Esophagus muscularis mucosa (tissue), 4 donors: ENCODE results near the gene FERMT2. TPM values are rescaled to one million over a fixed set of nuclear protein-coding genes. Genes with fewer than 3 reads are reported as not detected.

ENCODE experiments used
- DNase-seq: peaks from one replicate; pipeline ENCODE4 v3.0.0-alpha.2; 2017; ENCODE audit errors: extremely low spot score
- H3K27ac ChIP-seq, 4 donors: fragments of 200-600 bp; sonication (generic); replicated peaks in 1 of 4; 1 replicate in 3 of 4; 2 replicates in 1 of 4; pipeline ENCODE4 v1.5.1; 2016 to 2019; ENCODE audit warnings: mild to moderate bottlenecking in 1 of 4
- H3K27me3 ChIP-seq, 4 donors: fragments of 200-600 bp; sonication (generic); one replicate each; pipeline versions ENCODE4 v1.5.1 to v1.6.0; 2016 to 2019
- H3K36me3 ChIP-seq, 4 donors: fragments of 200-600 bp; sonication (generic); one replicate each; pipeline ENCODE4 v1.5.1; 2016 to 2019
- H3K4me1 ChIP-seq, 4 donors: fragments of 200-600 bp; sonication (generic); one replicate each; pipeline ENCODE4 v1.5.1; 2016 to 2019
- H3K4me3 ChIP-seq, 4 donors: fragments of 200-600 bp; sonication (generic); 1 replicate in 2 of 4; 2 replicates in 2 of 4; pipeline ENCODE4 v1.5.1; 2016 to 2019; ENCODE audit warnings: mild to moderate bottlenecking in 4 of 4, moderate library complexity in 1 of 4
- H3K9me3 ChIP-seq, 4 donors: fragments of 200-600 bp; sonication (generic); 1 replicate in 3 of 4; 2 replicates in 1 of 4; pipeline ENCODE4 v1.5.1; 2016 to 2019
- EP300 ChIP-seq: sonication (generic); formaldehyde crosslinking; IDR thresholded peaks from one replicate; pipeline ENCODE4 v1.6.1; 2017; ENCODE audit warnings: antibody characterized with exemption
- POLR2A ChIP-seq: fragments of 450-650 bp; IDR thresholded peaks from one replicate; pipeline ENCODE4 v1.6.1; 2017; ENCODE audit warnings: antibody characterized with exemption, moderate library complexity, mild to moderate bottlenecking, low read depth
- POLR2AphosphoS5 ChIP-seq, 2 donors: sonication (generic); formaldehyde crosslinking; IDR thresholded peaks; one replicate each; pipeline ENCODE4 v1.6.1; 2017; ENCODE audit warnings: antibody characterized with exemption in 2 of 2
- WGBS: methylation state at CpG from one replicate; pipeline ENCODE4 v1.1.5; 2018; 5-methylcytosine and 5-hydroxymethylcytosine counted together
- intact Hi-C: fragments of 100-400 bp; cut with DNase I; formaldehyde crosslinking; loops from one replicate; pipeline ENCODE4 v1.15.1; 2023
- total RNA-seq, 4 donors: library from RNA; depleted of rRNA; stranded (reverse); fragments of >200 nt; gene quantifications; one replicate each; pipeline versions ENCODE4 v1.1.0 to v1.2.1, GENCODE V29; 2016
- TF ChIP-seq, protein P1 (sequence below), 3 experiments: fragments of 200-600 bp in 2 of 3; fragments of 450-650 bp in 1 of 3; sonication (generic) in 2 of 3; IDR thresholded peaks; one replicate each; pipeline ENCODE4 v1.5.1; 2017 to 2019; ENCODE audit warnings: antibody characterized with exemption in 3 of 3, mild to moderate bottlenecking in 2 of 3, moderate library complexity in 1 of 3

Gene FERMT2
- total RNA-seq, 4 donors from 2014 or later = 293 to 397 (median 370) TPM

- H3K9me3 ChIP-seq = no peaks in the 10 kb centered on the region
- H3K4me1 ChIP-seq = peaks cover 27 to 86% (median 79%) of the 10 kb centered on the region in 4 donors
- intact Hi-C loops = loop anchor here (10.0 kb wide), 1 partner anchor 65 kb away; no protein-coding TSS in a partner anchor
- no peak overlapping the region for H3K4me3 ChIP-seq
- peak overlapping the region; percentile 34 to 64 (median 60) for H3K27ac ChIP-seq
- WGBS = 63% methylated on average over 5 of the region's 5 CpGs
- peaks cover 18 to 64% (median 34%) of the 10 kb centered on the region in 4 donors for H3K36me3 ChIP-seq
- DNase-seq = no peak
- TF ChIP-seq POLR2AphosphoS5 (IDR thresholded peaks at IDR 0.05) = peak in 1 of 2 donors; percentile 26
- TF ChIP-seq EP300 = no peak
- H3K27me3 ChIP-seq = no peaks in the 10 kb centered on the region
Measured at GRCh38 chr14:52879958-52880357, 70.9 kb downstream of the FERMT2 start.

- WGBS = 91% methylated on average over 3 of the region's 3 CpGs
Measured at GRCh38 chr14:52878946-52879345, 71.9 kb downstream of the FERMT2 start.

DNA sequence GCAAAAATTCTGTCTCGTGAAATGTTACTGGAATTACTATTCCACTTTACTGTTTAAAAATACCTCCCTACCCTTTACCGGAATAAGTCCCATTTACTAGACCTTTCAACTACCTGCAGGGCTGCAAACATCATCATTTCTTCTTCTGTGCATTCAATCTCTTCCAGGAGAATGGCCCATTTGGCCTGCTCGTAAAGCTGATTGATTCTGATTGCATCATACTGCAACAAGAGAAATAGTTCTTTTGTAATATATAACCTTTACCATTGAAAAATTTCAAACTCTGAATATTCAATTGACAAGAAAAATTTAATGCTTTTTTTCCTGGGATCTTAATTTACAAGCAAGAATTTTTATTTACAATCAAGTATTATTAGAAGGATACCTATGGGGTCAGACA is 72.4 kb downstream of the FERMT2 start:
- Histone ChIP-seq H3K36me3 (peaks cover 18 to 65% (median 45%) of the 10 kb centered on the region in 4 donors), H3K27ac (peak overlapping the region in 3 of 4 donors; percentile 40 to 60 (median 51))
- intact Hi-C loops = loop anchor here (10.0 kb wide), 1 partner anchor 66 kb away; no protein-coding TSS in a partner anchor

More at GRCh38 chr14:52878946-52879345, 71.9 kb downstream of the FERMT2 start:
- H3K9me3 ChIP-seq = no peaks in the 10 kb centered on the region
- no peak overlapping the region for H3K4me3 ChIP-seq
- H3K27me3 ChIP-seq = no peaks in the 10 kb centered on the region
- peaks cover 18 to 64% (median 43%) of the 10 kb centered on the region in 4 donors for H3K36me3 ChIP-seq
- H3K4me1 ChIP-seq = peaks cover 27 to 81% (median 75%) of the 10 kb centered on the region in 4 donors
- intact Hi-C loops = loop anchor here (10.0 kb wide), 1 partner anchor 66 kb away; no protein-coding TSS in a partner anchor
- DNase-seq = no peak
- peak overlapping the region in 1 of 4 donors; percentile 59 for H3K27ac ChIP-seq
- TF ChIP-seq POLR2A (no peak), EP300 (no peak), POLR2AphosphoS5 (IDR thresholded peaks at IDR 0.05) (no peak)
- TF ChIP-seq, protein P1, sequence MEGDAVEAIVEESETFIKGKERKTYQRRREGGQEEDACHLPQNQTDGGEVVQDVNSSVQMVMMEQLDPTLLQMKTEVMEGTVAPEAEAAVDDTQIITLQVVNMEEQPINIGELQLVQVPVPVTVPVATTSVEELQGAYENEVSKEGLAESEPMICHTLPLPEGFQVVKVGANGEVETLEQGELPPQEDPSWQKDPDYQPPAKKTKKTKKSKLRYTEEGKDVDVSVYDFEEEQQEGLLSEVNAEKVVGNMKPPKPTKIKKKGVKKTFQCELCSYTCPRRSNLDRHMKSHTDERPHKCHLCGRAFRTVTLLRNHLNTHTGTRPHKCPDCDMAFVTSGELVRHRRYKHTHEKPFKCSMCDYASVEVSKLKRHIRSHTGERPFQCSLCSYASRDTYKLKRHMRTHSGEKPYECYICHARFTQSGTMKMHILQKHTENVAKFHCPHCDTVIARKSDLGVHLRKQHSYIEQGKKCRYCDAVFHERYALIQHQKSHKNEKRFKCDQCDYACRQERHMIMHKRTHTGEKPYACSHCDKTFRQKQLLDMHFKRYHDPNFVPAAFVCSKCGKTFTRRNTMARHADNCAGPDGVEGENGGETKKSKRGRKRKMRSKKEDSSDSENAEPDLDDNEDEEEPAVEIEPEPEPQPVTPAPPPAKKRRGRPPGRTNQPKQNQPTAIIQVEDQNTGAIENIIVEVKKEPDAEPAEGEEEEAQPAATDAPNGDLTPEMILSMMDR (IDR thresholded peaks at IDR 0.05) = no peak

DNA sequence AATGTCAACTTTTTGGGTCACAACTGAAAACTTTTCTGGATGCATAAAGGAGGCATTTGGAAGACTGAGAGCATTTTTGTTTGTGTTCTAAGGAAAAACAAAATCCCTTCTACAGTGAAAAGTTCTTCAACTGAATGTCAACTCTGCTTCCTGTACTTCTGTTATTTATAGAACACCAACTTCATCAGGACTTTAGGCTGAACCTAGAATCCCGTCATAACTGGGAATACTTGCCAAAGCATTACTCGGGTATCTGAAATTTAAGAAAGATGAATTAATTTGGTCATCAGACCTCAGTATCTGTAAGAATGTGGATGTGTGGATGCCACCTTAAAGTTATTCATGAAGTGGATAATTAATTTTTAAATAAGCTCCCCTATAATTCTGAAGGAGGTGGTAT is 73.2 kb downstream of the FERMT2 start:
- no peak overlapping the region for H3K4me3 ChIP-seq
- peaks cover 25 to 81% (median 73%) of the 10 kb centered on the region in 4 donors for H3K4me1 ChIP-seq
- intact Hi-C loops = loop anchor here (10.0 kb wide), 1 partner anchor 67 kb away; no protein-coding TSS in a partner anchor
- TF ChIP-seq EP300 = no peak
- TF ChIP-seq POLR2A = no peak
- no peak for TF ChIP-seq POLR2AphosphoS5 (IDR thresholded peaks at IDR 0.05)
- TF ChIP-seq, protein P1 (IDR thresholded peaks at IDR 0.05) = no peak
- 25% methylated on average over 2 of the region's 2 CpGs for WGBS
- no peaks in the 10 kb centered on the region for H3K9me3 ChIP-seq
- H3K36me3 ChIP-seq = peaks cover 21 to 66% (median 51%) of the 10 kb centered on the region in 4 donors
- peak overlapping the region; percentile 22 to 60 (median 46) for H3K27ac ChIP-seq
- DNase-seq = no peak
- H3K27me3 ChIP-seq = no peaks in the 10 kb centered on the region

More for the DNA sequence above, 72.4 kb downstream of the FERMT2 start:
- H3K4me3 ChIP-seq = no peak overlapping the region
- no peak for DNase-seq
- no peaks in the 10 kb centered on the region for H3K27me3 ChIP-seq
- H3K4me1 ChIP-seq = peaks cover 27 to 86% (median 77%) of the 10 kb centered on the region in 4 donors
- TF ChIP-seq, protein P1 (IDR thresholded peaks at IDR 0.05) = no peak
- TF ChIP-seq POLR2A (no peak), EP300 (no peak), POLR2AphosphoS5 (IDR thresholded peaks at IDR 0.05) (no peak)
- WGBS = 26% methylated on average over 3 of the region's 3 CpGs
- H3K9me3 ChIP-seq = no peaks in the 10 kb centered on the region

GRCh38 chr14:52876806-52877205 is 74.0 kb downstream of the FERMT2 start:
- Histone ChIP-seq H3K4me1 (peaks cover 22 to 75% (median 67%) of the 10 kb centered on the region in 4 donors), H3K27ac (peak overlapping the region in 3 of 4 donors; percentile 6 to 60 (median 33)), H3K9me3 (no peaks in the 10 kb centered on the region), H3K36me3 (peaks cover 30 to 74% (median 59%) of the 10 kb centered on the region in 4 donors), H3K4me3 (no peak overlapping the region), H3K27me3 (no peaks in the 10 kb centered on the region)
- 83% methylated on average over 2 of the region's 2 CpGs for WGBS
- DNase-seq = no peak
- intact Hi-C loops = loop anchor here (10.0 kb wide), 1 partner anchor 68 kb away; no protein-coding TSS in a partner anchor
- TF ChIP-seq POLR2A (no peak), POLR2AphosphoS5 (IDR thresholded peaks at IDR 0.05) (no peak)
